DND-41 (cell line): ENCODE results near the gene VAX1.
"Not testable (repeated sequence)": the region's sequence is repeated elsewhere in the genome, so short reads cannot be mapped to it uniquely, and the experiment has no call there.

Source experiments
- ATAC-seq: fragments of 200-7000 bp; cut with Tn5 transposase; 3 replicates; pipeline ENCODE4 v1.9.1; 2021; ENCODE audit warnings: low read depth; ENCODE audit not compliant: insufficient read depth
- DNase-seq: peaks from one replicate; pipeline ENCODE4 v3.0.0-alpha.2; 2020
- H2AFZ ChIP-seq: 2 replicates; pipeline ENCODE4 v1.6.0; 2012; ENCODE audit warnings: low read depth, low read length
- H3K27ac ChIP-seq: 2 replicates; pipeline ENCODE4 v1.5.1; 2012; ENCODE audit warnings: low read length, inconsistent platforms
- H3K27me3 ChIP-seq: fragments of 200-600 bp; sonication (generic); 2 replicates; pipeline ENCODE4 v1.6.0; 2012; ENCODE audit warnings: low read length, mild to moderate bottlenecking, inconsistent platforms; ENCODE audit not compliant: insufficient read depth, poor library complexity
- H3K36me3 ChIP-seq: 2 replicates; pipeline ENCODE4 v1.5.1; 2012; ENCODE audit warnings: low read length, inconsistent platforms; ENCODE audit not compliant: insufficient read depth
- H3K4me1 ChIP-seq: 2 replicates; pipeline ENCODE4 v1.5.1; 2012; ENCODE audit warnings: mild to moderate bottlenecking, low read length; ENCODE audit not compliant: insufficient read depth
- H3K4me2 ChIP-seq: 2 replicates; pipeline ENCODE4 v1.6.0; 2012; ENCODE audit warnings: mild to moderate bottlenecking, moderate library complexity, low read length, inconsistent platforms; ENCODE audit not compliant: insufficient read depth
- H3K4me3 ChIP-seq, 2 experiments: fragments of 200-600 bp in 1 of 2; shearing (Covaris generic) in 1 of 2; 2 replicates each; pipeline ENCODE4 v1.5.1; 2012 to 2016; ENCODE audit warnings: inconsistent platforms in 2 of 2, low read length in 2 of 2, mild to moderate bottlenecking in 2 of 2, low read depth in 1 of 2, moderate library complexity in 1 of 2
- H3K79me2 ChIP-seq: 2 replicates; pipeline ENCODE4 v1.6.0; 2012; ENCODE audit warnings: low read length, inconsistent platforms; ENCODE audit not compliant: insufficient read depth
- H3K9ac ChIP-seq: 2 replicates; pipeline ENCODE4 v1.6.0; 2012; ENCODE audit warnings: low read depth, mild to moderate bottlenecking, inconsistent platforms, low read length, moderate library complexity
- H3K9me3 ChIP-seq: 2 replicates; pipeline ENCODE4 v1.5.1; 2012; ENCODE audit warnings: low read length, moderate library complexity, mild to moderate bottlenecking, inconsistent platforms; ENCODE audit not compliant: insufficient read depth, severe bottlenecking
- H4K20me1 ChIP-seq: 2 replicates; pipeline ENCODE4 v1.6.0; 2012; ENCODE audit warnings: low read length; ENCODE audit not compliant: insufficient read depth

VAX1 gene

DNA sequence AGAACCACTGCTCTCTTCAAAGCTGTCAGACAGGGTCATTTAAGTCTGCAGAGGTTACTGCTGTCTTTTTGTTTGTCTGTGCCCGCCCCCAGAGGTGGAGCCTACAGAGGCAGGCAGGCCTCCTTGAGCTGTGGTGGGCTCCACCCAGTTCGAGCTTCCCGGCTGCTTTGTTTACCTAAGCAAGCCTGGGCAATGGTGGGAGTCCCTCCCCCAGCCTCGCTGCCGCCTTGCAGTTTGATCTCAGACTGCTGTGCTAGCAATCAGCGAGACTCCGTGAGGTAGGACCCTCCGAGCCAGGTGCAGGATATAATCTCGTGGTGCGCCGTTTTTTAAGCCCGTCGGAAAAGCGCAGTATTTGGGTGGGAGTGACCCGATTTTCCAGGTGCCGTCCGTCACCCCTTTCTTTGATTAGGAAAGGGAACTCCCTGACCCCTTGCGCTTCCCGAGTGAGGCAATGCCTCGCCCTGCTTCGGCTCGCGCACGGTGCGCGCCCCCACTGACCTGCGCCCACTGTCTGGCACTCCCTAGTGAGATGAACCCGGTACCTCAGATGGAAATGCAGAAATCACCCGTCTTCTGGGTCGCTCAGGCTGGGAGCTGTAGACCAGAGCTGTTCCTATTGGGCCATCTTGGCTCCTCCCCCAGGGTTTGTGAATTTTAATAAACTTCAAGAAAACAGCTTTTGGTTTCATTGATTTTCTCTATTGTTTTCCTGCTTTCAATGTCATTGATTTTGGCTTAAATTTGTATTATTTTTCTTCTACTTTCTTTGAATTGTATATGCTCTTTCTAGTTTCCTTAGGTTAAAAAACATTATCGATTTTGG, 53.4 kb downstream of the VAX1 start:
- not testable (repeated sequence) for H3K27me3 ChIP-seq, ATAC-seq

More for the DNA sequence above, 53.4 kb downstream of the VAX1 start:
- not testable (repeated sequence) for H3K9ac ChIP-seq, H3K36me3 ChIP-seq, H3K4me1 ChIP-seq, H3K9me3 ChIP-seq, H3K27ac ChIP-seq, H2AFZ ChIP-seq, H3K4me2 ChIP-seq, H3K79me2 ChIP-seq, DNase-seq, H4K20me1 ChIP-seq, H3K4me3 ChIP-seq
